ENCODE data around the gene NSG2. TPM values are rescaled to one million over a fixed set of nuclear protein-coding genes. Genes with fewer than 3 reads are reported as not detected.

The NSG2 gene
- total RNA-seq, 1 donor from 2014 or later = 0.16 TPM

DNA sequence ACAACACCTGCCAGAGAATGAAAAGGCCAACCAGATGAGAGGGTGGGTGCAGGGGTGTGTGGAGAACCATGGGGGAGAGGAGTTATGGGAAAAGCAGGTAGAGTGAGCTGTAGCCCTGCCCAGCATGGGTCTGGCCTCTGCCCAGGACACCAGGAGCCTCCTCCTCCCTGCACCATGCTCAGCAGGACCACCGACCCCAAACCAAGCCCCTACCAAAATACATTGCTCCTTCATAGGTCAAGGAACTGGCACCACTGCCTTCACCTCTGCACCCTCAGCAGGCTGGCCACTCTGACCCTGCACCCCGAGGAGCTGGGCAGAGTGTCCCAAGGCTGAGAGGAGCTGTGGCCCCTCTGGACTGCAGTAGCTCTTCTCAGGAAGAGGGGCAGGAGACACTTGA is 102.0 kb downstream of the NSG2 start:
- no peak for DNase-seq (ENCODE audit: low spot score)

DNA sequence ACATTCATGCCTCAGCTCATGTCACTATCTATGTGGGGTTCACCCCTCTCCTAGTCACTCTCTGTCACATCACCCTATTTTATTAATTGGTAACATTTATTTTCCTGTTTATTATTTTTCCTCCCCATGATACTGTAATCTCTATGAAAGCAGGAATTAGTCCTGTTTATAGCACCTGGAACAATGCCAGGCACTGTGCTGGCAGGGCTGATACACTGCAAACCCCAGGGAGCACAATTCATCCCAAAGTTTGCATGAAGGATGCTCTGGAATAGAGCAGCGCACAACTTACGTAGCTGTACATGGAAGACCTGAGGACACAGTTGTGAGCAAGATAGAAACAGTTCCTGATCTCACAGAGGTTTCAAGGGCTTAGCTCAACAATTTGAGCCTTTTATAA is 103.2 kb downstream of the NSG2 start:
- DNase-seq (ENCODE audit: low spot score) = no peak

DNA sequence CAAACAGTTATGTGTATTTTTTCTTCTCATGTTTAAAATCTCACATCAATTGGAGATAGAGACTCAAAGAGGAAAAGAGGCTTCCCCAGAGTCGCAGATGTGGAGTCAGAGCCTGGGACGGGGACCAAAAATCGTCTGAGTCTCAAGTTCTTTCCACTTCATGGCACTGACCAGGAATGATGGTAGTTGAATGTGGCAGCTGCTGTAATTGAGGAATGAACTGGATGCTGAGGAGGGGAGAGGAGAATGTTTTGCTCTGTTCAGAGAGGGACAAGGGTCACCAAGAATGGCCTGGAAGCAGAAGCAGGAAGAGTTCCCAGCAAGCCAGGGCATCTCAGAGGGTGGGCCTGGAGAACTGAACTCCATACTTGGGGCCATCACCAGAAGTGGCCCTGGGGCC is 103.9 kb downstream of the NSG2 start:
- DNase-seq (ENCODE audit: low spot score) = no peak

DNA sequence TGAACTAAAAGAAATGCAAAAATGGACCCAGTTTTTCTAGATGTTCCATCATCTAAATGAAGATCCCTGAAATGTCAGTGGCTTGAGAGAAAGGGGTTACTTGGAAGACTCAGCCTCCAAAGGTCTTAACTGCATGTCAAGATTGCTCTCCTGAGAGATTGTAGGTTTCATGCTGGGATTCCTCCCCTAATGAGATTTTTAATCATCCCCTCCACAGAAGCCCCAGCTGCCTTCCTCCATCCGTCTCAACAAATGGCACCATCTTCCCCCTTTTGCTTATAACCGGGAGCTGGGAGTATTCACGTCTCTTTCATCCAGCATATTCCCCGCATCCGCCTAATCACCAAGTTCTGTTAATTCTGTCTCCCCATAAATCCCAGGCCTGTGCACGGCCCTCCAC is 104.5 kb downstream of the NSG2 start:
- DNase-seq (ENCODE audit: low spot score) = no peak

DNA sequence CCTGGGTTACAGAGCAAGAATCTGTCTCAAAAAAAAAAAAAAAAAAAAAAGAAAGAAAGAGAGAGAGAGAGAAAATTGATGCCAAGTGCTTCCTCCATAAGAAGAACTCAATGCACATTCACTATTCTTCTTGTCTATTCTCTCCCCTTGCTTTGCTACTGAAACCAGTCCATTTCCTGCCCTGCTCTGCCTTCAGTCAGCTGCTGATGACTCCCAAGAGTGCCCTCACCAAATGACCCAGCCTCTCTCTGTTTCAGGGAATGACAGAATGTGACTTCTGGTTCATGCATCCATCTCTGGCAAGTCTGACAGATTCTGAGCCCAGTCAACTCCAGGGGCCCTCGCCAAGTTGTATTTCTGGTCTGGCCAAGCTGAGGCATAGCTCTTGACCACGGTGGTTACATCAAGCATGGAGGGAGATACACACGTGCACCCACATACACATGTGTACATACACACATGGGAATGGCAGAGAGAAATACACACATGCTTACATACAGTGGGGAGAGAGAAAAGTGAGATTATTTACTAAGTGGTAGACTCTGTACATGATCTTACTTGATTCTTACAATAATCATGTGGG is 106.2 kb downstream of the NSG2 start:
- DNase-seq (ENCODE audit: low spot score) = no peak

DNA sequence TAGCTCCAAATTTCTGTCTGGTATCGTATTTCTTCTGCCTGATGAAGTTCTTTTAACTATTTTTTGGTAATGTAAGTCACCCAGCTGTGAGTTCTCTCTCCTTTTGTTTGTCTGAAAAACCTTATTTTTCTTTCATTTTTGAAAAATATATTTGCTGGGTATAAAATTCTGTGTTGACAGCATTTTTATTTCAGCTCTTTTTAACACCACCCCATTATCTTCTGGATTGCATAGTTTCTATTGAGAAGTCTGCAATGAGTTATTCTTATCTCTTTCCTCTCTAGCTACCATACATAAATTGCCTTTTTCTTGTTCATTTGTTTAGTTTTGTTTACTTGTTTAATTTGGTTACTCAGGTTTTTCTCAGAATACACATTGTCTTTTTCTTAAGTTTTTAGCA is 109.1 kb downstream of the NSG2 start:
- no peak for DNase-seq (ENCODE audit: low spot score)

DNA sequence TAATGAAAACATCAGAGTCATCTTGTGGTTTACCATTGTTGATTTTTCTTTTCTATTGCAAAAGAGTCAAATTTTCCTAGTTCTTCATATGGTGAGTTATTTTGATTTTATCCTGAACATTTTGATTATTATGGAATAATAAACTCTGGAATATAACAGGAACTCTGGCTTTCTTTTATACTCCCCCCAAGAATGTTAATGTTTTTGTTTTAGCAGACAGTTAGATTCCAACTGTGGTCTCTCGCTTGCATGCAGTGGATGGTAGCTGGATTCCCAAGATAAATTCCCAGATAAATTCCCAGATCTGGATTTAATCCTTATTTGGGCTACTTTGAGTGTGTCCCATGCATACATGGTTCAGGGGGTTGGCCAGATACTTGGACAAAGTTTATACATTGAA is 109.8 kb downstream of the NSG2 start:
- DNase-seq (ENCODE audit: low spot score) = no peak

DNA sequence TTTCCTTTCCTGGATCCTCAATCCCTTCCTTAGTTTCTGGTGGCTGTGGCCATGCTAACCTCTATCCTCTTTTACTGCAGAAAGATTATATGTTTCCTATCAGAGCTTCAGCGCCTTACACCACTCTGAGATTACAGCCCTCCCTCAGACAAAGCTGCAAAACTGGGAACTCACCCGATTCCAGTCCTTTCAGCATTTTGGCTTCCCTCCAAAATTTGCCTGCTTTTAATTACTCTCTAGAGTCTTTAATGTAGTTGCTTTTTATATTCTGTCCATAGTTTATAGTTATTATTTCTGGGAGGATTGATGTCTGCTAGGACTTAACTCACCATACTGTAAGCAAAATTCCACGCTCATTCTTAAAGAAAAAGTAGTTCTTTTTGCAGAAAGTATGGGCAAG is 110.2 kb downstream of the NSG2 start:
- no peak for DNase-seq (ENCODE audit: low spot score)

DNA sequence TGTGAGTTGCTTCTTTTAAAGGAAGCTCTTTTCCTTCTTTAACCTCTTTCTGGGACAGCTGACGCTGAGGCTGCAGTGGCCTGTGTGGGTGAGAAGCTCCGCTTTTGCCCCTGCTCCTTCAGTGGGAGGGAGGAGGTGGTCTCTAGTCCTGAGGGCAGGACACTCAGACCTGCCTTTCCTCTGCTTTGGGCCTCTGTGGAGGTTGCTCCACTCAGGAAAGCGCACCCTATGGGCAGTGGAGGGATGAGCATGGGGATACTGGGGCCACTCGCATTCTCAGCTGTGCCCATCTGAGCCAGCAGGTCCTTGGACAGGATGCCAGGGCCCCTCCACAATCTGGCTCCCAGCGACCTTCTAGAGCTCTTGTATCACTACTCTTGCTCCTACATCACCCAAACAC is 111.5 kb downstream of the NSG2 start:
- no peak for DNase-seq (ENCODE audit: low spot score)

Other genes with a start within 250 kb of the NSG2 start
- 60.2 TPM for gene CPEB4, start 157.4 kb upstream of the NSG2 start, total RNA-seq
- gene C5orf47, start 56.5 kb upstream of the NSG2 start, total RNA-seq = not detected

Measured in mesenteric fat pad (tissue), 1 donor.